Measurements from ENCODE around the gene CNTRL.

The CNTRL gene

GRCh38 chr9:121185774-121186403 lies 111.1 kb downstream of the CNTRL start:
- no peaks in the 10 kb centered on the region for H3K9me3 ChIP-seq (ENCODE audit: control insufficient read depth, insufficient read depth, low read length)
- TF ChIP-seq CTCF (IDR thresholded peaks at IDR 0.05; ENCODE audit: low read depth, low read length, poor library complexity, severe bottlenecking) = no peak
- peak overlapping the region; percentile 80 for H3K27ac ChIP-seq (ENCODE audit: low read depth, low read length)
- H3K27me3 ChIP-seq (ENCODE audit: control insufficient read depth, low read length) = no peaks in the 10 kb centered on the region
- H3F3A ChIP-seq (ENCODE audit: control insufficient read depth, insufficient read depth) = peaks cover 45% of the 10 kb centered on the region
- H3K4me3 ChIP-seq (ENCODE audit: low read length) = peak overlapping the region; percentile 42
- no peaks in the 10 kb centered on the region for H4K20me1 ChIP-seq (ENCODE audit: control insufficient read depth, insufficient read depth, low read depth, low read length)
- no peaks in the 10 kb centered on the region for H3K9me2 ChIP-seq (replicated peaks; ENCODE audit: control insufficient read depth, low read length)
- peaks cover 84% of the 10 kb centered on the region for H3K4me1 ChIP-seq (ENCODE audit: control insufficient read depth, low read length)
- H3K36me3 ChIP-seq (ENCODE audit: control insufficient read depth, low read length) = peaks cover 93% of the 10 kb centered on the region
- peak overlapping the region; percentile 81 for H3K4me2 ChIP-seq (ENCODE audit: low read length)
- H3K79me2 ChIP-seq (ENCODE audit: control insufficient read depth, low read length) = peaks cover 94% of the 10 kb centered on the region

- Histone ChIP-seq H3K79me2 (ENCODE audit: control insufficient read depth, low read length) (peaks cover 98% of the 10 kb centered on the region), H3K27me3 (ENCODE audit: control insufficient read depth, low read length) (no peaks in the 10 kb centered on the region), H3K9me3 (ENCODE audit: control insufficient read depth, insufficient read depth, low read length) (no peaks in the 10 kb centered on the region), H3F3A (ENCODE audit: control insufficient read depth, insufficient read depth) (peaks cover 39% of the 10 kb centered on the region), H3K27ac (ENCODE audit: low read depth, low read length) (no peak overlapping the region), H3K36me3 (ENCODE audit: control insufficient read depth, low read length) (peaks cover 91% of the 10 kb centered on the region), H3K4me1 (ENCODE audit: control insufficient read depth, low read length) (peaks cover 93% of the 10 kb centered on the region), H3K9me2 (replicated peaks; ENCODE audit: control insufficient read depth, low read length) (no peaks in the 10 kb centered on the region), H3K4me2 (ENCODE audit: low read length) (peak overlapping the region; percentile 12; the same call in 1 of the 2 replicates), H4K20me1 (ENCODE audit: control insufficient read depth, insufficient read depth, low read depth, low read length) (peaks cover 7% of the 10 kb centered on the region; the same call in 1 of the 2 replicates), H3K4me3 (ENCODE audit: low read length) (no peak overlapping the region)
- no peak for TF ChIP-seq CTCF (IDR thresholded peaks at IDR 0.05; ENCODE audit: low read depth, low read length, poor library complexity, severe bottlenecking)
- TF ChIP-seq EZH2phosphoT487 (IDR thresholded peaks at IDR 0.05; ENCODE audit: borderline replicate concordance, low read length) = no peak
Measured at GRCh38 chr9:121187636-121188305, 113.0 kb downstream of the CNTRL start.

GRCh38 chr9:121189006-121189405 lies 114.3 kb downstream of the CNTRL start:
- H3K4me2 ChIP-seq (ENCODE audit: low read length) = no peak overlapping the region
- peaks cover 93% of the 10 kb centered on the region for H3K4me1 ChIP-seq (ENCODE audit: control insufficient read depth, low read length)
- H3K9me3 ChIP-seq (ENCODE audit: control insufficient read depth, insufficient read depth, low read length) = no peaks in the 10 kb centered on the region
- peaks cover 10% of the 10 kb centered on the region; the same call in 1 of the 2 replicates for H4K20me1 ChIP-seq (ENCODE audit: control insufficient read depth, insufficient read depth, low read depth, low read length)
- peaks cover 28% of the 10 kb centered on the region for H3F3A ChIP-seq (ENCODE audit: control insufficient read depth, insufficient read depth)
- H3K9me2 ChIP-seq (replicated peaks; ENCODE audit: control insufficient read depth, low read length) = no peaks in the 10 kb centered on the region
- peaks cover 81% of the 10 kb centered on the region for H3K36me3 ChIP-seq (ENCODE audit: control insufficient read depth, low read length)
- no peaks in the 10 kb centered on the region for H3K27me3 ChIP-seq (ENCODE audit: control insufficient read depth, low read length)
- no peak overlapping the region for H3K27ac ChIP-seq (ENCODE audit: low read depth, low read length)
- no peak for TF ChIP-seq CTCF (IDR thresholded peaks at IDR 0.05; ENCODE audit: low read depth, low read length, poor library complexity, severe bottlenecking)
- no peak for TF ChIP-seq EZH2phosphoT487 (IDR thresholded peaks at IDR 0.05; ENCODE audit: borderline replicate concordance, low read length)
- no peak overlapping the region for H3K4me3 ChIP-seq (ENCODE audit: low read length)
- H3K79me2 ChIP-seq (ENCODE audit: control insufficient read depth, low read length) = peaks cover 98% of the 10 kb centered on the region
